Type B pancreatic cell (in vitro differentiated cells): Measurements from ENCODE around the gene VPS54. TPM values are rescaled to one million over a fixed set of nuclear protein-coding genes. Genes with fewer than 3 reads are reported as not detected.
A peak's percentile ranks its signal among the peaks of the same experiment; 100 is the strongest.
"Not testable (repeated sequence)": the region's sequence is repeated elsewhere in the genome, so short reads cannot be mapped to it uniquely, and the experiment has no call there.

Source experiments
- DNase-seq: peaks from one replicate; pipeline ENCODE4 v3.0.0; 2021; ENCODE audit warnings: mixed read lengths; ENCODE audit not compliant: unreplicated experiment; ENCODE audit errors: extremely low spot score
- H3K27ac Mint-ChIP-seq: 2 replicates; pipeline ENCODE4 v1.8.0; 2021; ENCODE audit warnings: mild to moderate bottlenecking, mixed read lengths
- H3K27me3 Mint-ChIP-seq: 2 replicates; pipeline ENCODE4 v1.8.0; 2021; ENCODE audit warnings: mixed read lengths
- H3K36me3 Mint-ChIP-seq: 2 replicates; pipeline ENCODE4 v1.8.0; 2021; ENCODE audit warnings: mixed read lengths
- H3K4me1 Mint-ChIP-seq: one replicate; pipeline ENCODE4 v1.8.0; 2021; ENCODE audit warnings: mixed read lengths; ENCODE audit not compliant: unreplicated experiment
- H3K4me3 Mint-ChIP-seq: 2 replicates; pipeline ENCODE4 v1.8.0; 2021; ENCODE audit warnings: mild to moderate bottlenecking, mixed read lengths
- H3K9me3 Mint-ChIP-seq: 2 replicates; pipeline ENCODE4 v1.8.0; 2021; ENCODE audit warnings: mixed read lengths
- total RNA-seq: library from RNA; stranded (reverse); gene quantifications from 2 replicates; pipeline ENCODE4 v1.2.1, GENCODE V29; 2021; ENCODE audit warnings: low replicate concordance
- TF ChIP-seq, protein P1 (sequence below): fragments of 200-600 bp; sonication (generic); conservative IDR thresholded peaks from 2 replicates; pipeline ENCODE4 v1.5.0; 2021; ENCODE audit warnings: antibody characterized with exemption, mild to moderate bottlenecking

The VPS54 gene
- total RNA-seq, 1 donor from 2014 or later, result 23.3 TPM

DNA sequence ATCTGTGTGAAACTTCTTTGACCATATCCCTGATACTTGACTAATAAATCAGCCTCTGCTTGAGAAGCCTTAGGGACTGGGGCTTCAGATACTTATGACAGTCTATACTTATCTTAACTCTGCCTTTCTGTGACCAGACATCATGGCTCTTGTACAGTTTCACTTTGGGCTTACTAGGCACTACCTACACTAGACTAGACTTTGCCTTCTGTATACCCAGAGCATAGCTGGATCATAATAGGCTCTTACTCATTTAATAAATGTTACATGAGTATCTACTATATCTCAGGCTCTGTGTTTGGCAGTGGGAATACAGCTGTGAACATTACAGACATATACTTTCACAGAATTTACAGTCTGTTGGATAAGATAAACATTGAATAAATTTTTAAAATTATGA lies 168.6 kb downstream of the VPS54 start:
- H3K27ac Mint-ChIP-seq, result no peak overlapping the region
- no peak for DNase-seq
- TF ChIP-seq, protein P1, sequence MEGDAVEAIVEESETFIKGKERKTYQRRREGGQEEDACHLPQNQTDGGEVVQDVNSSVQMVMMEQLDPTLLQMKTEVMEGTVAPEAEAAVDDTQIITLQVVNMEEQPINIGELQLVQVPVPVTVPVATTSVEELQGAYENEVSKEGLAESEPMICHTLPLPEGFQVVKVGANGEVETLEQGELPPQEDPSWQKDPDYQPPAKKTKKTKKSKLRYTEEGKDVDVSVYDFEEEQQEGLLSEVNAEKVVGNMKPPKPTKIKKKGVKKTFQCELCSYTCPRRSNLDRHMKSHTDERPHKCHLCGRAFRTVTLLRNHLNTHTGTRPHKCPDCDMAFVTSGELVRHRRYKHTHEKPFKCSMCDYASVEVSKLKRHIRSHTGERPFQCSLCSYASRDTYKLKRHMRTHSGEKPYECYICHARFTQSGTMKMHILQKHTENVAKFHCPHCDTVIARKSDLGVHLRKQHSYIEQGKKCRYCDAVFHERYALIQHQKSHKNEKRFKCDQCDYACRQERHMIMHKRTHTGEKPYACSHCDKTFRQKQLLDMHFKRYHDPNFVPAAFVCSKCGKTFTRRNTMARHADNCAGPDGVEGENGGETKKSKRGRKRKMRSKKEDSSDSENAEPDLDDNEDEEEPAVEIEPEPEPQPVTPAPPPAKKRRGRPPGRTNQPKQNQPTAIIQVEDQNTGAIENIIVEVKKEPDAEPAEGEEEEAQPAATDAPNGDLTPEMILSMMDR, result no peak
- no peaks in the 10 kb centered on the region for H3K27me3 Mint-ChIP-seq
- H3K36me3 Mint-ChIP-seq, result peaks cover 11% of the 10 kb centered on the region
- H3K4me3 Mint-ChIP-seq, result no peak overlapping the region
- H3K4me1 Mint-ChIP-seq, result peaks cover 59% of the 10 kb centered on the region
- peaks cover 7% of the 10 kb centered on the region for H3K9me3 Mint-ChIP-seq

DNA sequence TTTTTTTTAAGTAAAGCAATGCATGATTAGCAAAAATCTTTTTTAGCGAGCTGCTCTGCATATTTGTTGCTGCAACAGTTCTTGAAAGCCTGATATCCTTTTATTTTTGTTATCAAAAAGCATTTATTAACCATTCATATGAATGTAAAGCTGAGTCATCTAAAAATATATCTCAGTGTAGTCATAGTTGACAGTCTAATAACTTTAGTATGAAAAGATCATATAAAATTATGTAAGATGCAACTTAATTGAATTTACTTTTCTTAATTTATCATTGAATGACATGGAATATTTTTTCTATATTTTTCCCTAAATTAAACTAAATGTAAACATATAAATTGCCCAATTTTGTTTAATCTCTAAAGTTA lies 169.0 kb downstream of the VPS54 start:
- Mint-ChIP-seq H3K9me3 (peaks cover 7% of the 10 kb centered on the region), H3K27ac (no peak overlapping the region), H3K4me3 (no peak overlapping the region), H3K36me3 (peaks cover 13% of the 10 kb centered on the region), H3K27me3 (no peaks in the 10 kb centered on the region), H3K4me1 (peaks cover 61% of the 10 kb centered on the region)
- TF ChIP-seq, protein P1, result no peak
- DNase-seq, result no peak

DNA sequence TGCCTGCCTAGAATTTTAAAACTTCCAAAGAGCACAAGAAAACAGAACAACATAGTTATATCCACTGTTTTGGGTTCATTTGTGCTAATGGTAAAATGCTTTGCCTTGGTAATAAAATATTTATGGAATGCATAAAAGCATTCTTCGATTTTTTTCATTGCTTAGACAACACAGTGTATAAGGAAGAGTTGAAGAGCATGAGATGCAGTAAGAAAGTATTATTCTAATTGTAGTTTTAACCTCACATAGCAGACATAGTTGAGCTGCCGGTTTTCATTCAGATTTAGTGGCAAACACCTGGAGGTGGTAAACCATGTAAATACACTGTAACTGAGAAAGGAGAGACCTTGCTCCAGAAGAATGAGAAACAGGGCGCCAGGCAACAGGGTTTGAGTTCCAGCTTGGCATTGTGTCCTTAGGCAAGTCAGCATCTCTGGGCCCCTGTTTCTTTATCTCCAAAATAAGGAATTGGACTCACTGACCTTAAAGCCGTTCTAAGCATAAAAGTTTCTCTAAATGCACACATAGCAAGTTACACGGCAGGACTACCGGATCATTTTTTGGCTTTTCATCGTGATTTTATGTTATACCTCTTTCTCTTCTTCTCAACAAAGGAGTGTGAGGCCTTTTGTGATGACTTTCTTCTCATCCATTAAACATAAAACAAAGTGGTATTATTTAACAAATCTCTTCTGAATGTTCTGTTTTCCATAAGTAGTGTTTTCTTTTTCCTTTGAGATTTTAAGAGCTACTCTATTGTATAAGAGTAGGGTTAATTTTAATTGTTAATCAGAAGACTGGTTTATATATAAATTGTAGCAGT lies 169.6 kb downstream of the VPS54 start:
- DNase-seq, result no peak
- Mint-ChIP-seq H3K9me3 (peaks cover 7% of the 10 kb centered on the region), H3K4me3 (peak overlapping the region; percentile 3), H3K4me1 (peaks cover 63% of the 10 kb centered on the region), H3K36me3 (peaks cover 13% of the 10 kb centered on the region), H3K27me3 (no peaks in the 10 kb centered on the region), H3K27ac (peak overlapping the region; percentile 63)
- TF ChIP-seq, protein P1, result no peak

DNA sequence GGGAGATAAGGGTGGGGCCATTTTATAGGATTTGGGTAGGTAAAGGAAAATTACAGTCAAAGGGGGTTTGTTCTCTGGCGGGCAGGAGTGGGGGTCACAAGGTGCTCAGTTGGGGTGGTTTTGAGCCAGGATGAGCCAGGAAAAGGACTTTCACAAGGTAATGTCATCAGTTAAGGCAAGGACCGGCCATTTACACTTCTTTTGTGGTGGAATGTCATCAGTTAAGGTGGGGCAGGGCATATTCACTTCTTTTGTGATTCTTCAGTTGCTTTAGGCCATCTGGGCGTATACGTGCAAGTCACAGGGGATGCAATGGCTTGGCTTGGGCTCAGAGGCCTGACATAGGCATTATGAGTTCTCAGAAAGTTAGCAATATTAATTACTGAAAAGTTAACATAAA lies 171.7 kb downstream of the VPS54 start:
- H3K4me1 Mint-ChIP-seq, result peaks cover 59% of the 10 kb centered on the region
- not testable (repeated sequence) for H3K27me3 Mint-ChIP-seq, DNase-seq, H3K9me3 Mint-ChIP-seq
- H3K36me3 Mint-ChIP-seq, result peaks cover 13% of the 10 kb centered on the region
- H3K27ac Mint-ChIP-seq, result peak overlapping the region; percentile 85
- H3K4me3 Mint-ChIP-seq, result peak overlapping the region; percentile 63

DNA sequence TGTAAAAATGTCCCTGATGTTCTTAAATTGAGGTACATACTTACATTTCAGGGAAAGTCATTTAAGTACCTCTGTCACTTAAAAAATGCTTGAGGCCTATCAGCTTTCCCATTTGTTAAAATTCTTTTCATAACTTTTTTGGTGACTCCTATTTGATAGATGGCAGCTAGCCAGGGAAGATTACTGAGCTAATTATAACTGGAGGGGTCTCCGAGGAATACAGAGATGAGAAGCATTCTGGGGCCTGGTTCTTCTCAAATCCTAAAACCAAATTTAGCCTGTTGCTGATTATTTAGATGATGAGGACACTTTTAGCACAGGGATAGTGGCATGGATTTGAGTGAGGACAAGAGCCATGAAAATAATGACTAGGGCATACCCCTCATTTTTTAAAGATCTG lies 172.7 kb downstream of the VPS54 start:
- no peak overlapping the region for H3K4me3 Mint-ChIP-seq
- H3K4me1 Mint-ChIP-seq, result peaks cover 52% of the 10 kb centered on the region
- no peaks in the 10 kb centered on the region for H3K27me3 Mint-ChIP-seq
- H3K36me3 Mint-ChIP-seq, result peaks cover 13% of the 10 kb centered on the region
- peaks cover 7% of the 10 kb centered on the region for H3K9me3 Mint-ChIP-seq
- TF ChIP-seq, protein P1, result no peak
- DNase-seq, result no peak
- peak overlapping the region; percentile 65 for H3K27ac Mint-ChIP-seq

DNA sequence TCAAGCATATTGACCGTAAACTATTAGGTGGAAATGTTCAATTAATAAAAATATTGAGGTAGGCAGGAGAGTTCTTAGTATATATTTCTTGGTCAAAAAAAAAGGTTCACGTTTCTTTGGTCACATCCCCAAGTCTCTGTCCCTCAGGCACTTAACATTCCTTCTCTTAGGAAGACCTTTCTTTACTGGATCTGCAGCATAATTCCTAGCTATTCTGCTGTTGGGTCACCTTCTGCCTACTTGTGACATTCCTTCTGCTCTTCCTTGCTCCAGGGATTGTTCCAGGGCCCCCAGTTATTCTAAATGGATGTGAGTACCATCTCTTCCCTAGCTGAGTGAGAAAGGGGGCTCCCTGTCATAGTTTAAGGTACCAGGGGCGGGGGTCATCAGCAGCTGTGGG lies 173.4 kb downstream of the VPS54 start:
- Mint-ChIP-seq H3K9me3 (peaks cover 7% of the 10 kb centered on the region), H3K27me3 (no peaks in the 10 kb centered on the region), H3K36me3 (peaks cover 13% of the 10 kb centered on the region), H3K27ac (peak overlapping the region; percentile 65), H3K4me3 (peak overlapping the region; percentile 64), H3K4me1 (peaks cover 48% of the 10 kb centered on the region)
- DNase-seq, result no peak
- TF ChIP-seq, protein P1, result no peak
